ENCODE data around the gene CD8B.

The CD8B gene

DNA sequence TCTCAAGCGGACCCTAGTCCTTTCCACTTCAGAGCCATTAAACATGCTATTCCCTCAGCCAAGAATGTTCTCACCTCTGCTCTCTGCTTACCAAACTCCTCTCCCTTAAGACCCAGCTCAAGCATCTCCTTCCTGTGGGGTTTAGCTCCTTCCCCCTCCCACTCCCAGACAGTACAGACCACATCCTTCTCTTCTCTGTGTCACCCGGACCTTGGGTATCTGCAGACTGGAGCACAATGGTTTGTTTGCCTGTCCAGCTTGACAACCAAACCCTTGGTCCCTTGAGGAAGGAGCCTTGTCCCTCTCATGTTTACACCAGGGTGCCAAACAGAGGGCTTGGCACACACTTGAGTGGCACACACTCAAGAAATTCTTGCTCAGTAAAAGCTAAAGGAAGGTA, 66.8 kb downstream of the CD8B start:
- DNase-seq = no peak

GRCh38 chr2:86793752-86794151, 67.9 kb downstream of the CD8B start:
- DNase-seq = no peak

- DNase-seq = no peak
Observed at GRCh38 chr2:86791573-86791972, 70.1 kb downstream of the CD8B start.

GRCh38 chr2:86790676-86791572, 70.8 kb downstream of the CD8B start, which contains the start of gene CD8A:
Gene CD8A, minus strand, starts transcription at chr2:86790913. Its CDS starts 88 bp downstream, at chr2:86790825.
- DNase-seq = no peak

GRCh38 chr2:86790134-86790675, 71.5 kb downstream of the CD8B start:
- no peak for DNase-seq

DNA sequence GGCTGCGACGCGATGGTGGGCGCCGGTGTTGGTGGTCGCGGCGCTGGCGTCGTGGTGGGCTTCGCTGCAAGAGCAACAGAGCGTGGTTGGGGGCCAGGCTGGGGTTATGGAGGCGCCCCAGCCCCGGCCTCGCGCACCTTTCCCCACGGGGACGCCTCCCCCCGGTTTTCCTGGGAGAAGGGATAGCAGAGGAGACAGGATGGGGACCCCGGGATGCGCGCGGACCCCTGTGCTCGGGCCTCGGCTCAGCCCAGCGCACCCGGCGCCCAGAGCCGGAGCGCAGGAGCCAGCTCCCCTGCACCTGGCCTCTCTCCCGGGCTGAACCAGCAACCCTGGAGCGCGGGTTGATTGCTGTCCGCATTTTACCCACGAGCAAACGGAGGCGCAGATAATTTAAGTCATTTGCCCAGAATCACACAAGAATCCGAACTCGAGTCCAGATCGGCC, 72.0 kb downstream of the CD8B start:
- no peak for DNase-seq

DNA sequence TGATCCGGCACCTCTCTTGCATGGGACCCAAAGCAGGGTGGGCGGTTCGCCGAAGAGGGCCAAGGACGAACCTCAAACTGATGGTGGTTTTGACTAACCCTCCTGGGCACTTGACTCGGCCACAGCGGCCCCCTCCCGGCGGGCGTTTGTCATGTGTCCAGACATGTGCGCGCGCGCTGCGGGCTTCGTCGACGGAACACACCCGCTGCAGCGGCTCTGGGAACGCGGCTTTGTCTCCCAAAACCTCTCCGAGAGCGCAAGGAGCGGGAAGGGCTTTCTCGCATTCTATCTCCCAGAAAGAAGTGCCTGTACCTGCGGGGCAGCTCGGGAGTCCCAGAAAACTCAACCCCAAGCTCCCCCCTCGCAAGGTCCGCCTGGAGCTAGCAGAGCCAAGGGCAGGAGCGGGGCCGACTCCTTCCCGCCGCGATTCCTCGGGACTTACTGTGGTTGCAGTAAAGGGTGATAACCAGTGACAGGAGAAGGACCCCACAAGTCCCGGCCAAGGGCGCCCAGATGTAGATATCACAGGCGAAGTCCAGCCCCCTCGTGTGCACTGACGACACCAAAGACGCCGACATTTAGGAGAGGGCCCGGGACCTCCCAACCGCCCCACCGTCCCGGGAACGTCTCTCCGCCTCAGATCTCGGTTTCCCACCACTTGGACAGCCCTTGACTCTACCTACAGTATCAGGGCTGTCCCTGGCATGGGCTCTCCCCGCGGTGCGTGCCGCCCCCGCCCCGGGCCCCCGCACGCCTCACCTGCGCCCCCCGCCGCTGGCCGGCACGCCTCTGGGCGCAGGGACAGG, 72.6 kb downstream of the CD8B start:
- DNase-seq = no peak

GRCh38 chr2:86788165-86788564, 73.5 kb downstream of the CD8B start:
- no peak for DNase-seq

GRCh38 chr2:86787736-86788135, 74.0 kb downstream of the CD8B start:
- no peak for DNase-seq

GRCh38 chr2:86786001-86786536, 75.6 kb downstream of the CD8B start:
- no peak for DNase-seq

- DNase-seq = no peak
Observed at GRCh38 chr2:86785456-86785855, 76.2 kb downstream of the CD8B start.

- no peak for DNase-seq
Observed at GRCh38 chr2:86783615-86784339, 77.9 kb downstream of the CD8B start.

- DNase-seq = no peak
Observed at GRCh38 chr2:86782748-86783147, 78.9 kb downstream of the CD8B start.

DNA sequence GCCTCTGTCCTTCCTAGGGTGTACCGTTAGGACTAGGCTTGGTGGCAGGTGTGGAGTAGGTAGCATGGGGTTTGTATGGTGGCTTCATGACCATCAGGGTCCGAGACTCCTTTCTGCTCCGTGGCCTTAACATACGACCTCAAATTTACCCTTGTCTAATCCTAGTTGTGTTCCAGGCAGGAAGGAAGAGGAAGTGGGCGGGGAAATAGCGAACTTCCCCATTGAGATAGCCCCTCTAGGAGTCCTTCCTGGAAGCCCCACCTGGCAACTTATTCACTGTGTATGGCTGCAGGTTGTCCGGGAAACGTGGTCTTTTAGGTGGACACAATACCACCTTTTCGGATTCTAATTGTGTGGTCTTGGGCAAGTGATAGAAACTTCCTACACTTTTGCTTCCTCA, 80.3 kb downstream of the CD8B start:
- DNase-seq = no peak

DNA sequence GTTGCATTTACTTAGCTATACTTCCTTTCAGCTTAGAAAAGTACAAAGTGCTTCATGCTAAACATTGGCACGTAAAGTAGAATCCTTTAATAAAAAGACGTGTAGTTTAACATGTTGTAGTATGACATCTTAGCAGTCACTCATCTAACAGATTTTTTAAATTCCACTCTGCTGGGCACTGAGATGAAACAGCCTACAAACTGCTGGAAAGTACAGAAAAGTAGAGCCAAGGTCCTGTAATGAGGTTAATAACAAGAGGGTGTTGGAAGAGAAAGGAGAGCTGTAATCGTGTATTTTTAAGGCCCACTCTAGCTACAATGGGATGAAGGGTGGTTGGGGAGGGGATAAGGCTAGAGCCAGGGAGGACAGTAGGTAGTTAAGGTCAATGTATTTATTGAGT, 81.7 kb downstream of the CD8B start:
- no peak for DNase-seq

GRCh38 chr2:86778957-86779356, 82.7 kb downstream of the CD8B start:
- DNase-seq = no peak

DNA sequence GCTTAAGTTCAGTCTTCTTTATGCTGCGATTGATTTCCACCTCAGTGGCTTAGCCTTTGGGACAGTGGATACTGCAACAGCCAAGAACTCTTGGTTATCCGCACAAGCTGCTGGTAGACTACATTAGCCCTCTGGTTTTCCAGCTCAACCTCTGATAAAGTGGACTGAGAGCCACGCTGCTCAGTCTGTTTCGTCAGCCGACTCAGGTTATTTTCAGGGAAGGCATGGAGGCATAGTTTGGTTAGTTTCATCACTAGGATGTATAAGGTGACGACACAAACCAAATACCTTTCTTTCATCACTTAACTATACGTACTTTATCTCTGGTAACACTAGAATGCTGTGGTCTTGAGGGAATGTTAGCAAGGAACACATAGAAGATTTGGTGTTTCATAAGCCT, 85.2 kb downstream of the CD8B start:
- DNase-seq = no peak

- no peak for DNase-seq
Observed at GRCh38 chr2:86775338-86775737, 86.3 kb downstream of the CD8B start.

DNA sequence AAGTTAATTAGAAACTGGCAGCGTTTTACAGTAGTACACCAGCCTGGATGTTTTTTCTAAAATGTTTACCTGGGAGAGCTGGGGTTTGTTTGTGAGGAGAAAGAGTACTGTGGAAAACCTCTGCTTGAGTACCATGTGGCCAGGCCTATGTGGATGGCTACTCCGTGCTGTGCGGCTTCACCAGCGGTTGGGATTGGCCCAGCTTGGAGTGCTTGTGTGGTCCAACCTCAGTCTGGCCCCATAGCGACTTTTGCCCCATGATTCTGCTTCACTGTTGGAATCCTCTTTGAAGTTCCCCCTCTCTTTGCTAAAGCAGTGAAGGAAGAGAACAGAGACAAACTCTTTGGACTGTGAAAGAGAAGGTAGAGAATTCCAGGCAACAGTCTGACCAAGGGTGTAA, 86.8 kb downstream of the CD8B start:
- DNase-seq = no peak

DNA sequence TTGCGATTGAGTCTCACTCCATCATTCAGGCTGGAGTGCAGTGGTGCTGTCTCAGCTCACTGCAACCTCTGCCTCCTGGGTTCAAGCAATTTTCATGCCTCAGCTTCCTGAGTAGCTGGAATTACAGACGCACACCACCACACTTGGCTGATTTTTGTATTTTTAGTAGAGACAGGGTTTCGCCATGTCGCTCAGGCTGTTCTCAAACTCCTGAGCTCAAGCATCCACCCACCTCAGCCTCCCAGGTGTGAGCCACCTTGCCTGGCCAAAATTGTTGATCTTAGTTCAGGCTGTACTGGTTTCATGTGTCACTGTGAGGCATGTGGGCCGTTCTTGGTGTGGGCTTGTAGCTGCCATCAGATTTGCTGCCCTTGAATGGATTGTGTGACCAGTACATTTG, 89.1 kb downstream of the CD8B start:
- DNase-seq = no peak

DNA sequence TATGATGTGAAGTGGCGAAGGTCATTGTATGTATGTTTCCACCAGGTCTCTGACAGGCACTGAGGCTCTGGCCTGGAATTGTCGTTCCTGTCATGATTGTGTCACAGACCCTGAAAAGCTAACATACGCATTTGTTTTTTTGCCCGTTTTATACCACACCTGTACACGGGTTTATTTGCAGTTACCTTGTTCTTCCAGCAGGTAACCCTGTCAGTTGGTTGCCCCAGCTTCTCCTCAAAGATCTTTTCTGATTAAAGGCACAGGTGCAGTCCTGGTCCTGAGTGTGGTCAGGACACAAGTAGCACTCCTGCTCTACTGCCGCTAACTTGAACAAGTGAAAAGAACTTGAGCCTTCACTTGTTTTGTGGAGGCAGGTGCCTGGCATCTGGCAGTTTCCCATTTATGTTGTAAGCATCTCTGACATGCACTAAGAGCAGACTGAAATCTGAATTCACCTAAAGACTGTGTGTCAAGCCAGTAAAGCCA, 90.8 kb downstream of the CD8B start:
- DNase-seq = no peak

DNA sequence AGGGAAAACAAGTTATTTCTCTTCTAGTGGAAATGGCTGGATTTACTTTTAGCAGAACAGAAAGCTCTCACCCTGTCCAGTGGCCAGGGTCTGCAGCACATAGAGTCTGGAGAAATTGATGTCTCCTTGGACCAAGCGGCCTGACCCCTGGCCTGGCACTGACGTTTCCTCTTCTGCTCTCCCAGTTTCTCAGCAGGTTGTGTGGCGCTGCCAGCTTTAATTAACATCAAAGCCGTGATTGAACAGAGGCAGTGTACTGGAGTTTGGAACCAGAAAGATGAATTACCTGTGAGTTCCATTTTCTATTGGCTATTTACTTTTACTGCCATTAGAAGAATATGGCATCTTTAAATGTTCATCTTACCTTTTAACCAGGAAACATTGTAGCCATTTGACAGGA, 91.8 kb downstream of the CD8B start:
- peak in 1 of 2 experiments; percentile 14 for DNase-seq

Data from cerebellar nuclear complex (tissue), 1 donor.